Placental epithelial cell (primary cell): ENCODE data around the gene HDDC3. TPM values are rescaled to one million over a fixed set of nuclear protein-coding genes. Genes with fewer than 3 reads are reported as not detected.

ENCODE experiments used
- small RNA-seq: library from RNA; depleted of rRNA; stranded (forward); fragments of <200 nt; gene quantifications from one replicate; pipeline ENCODE3, GENCODE V24; 2012
- total RNA-seq: library from RNA; depleted of rRNA; stranded (reverse); fragments of >200 nt; gene quantifications from 2 replicates; pipeline ENCODE4 v1.2.3, GENCODE V29; 2012

The HDDC3 gene, protein sequence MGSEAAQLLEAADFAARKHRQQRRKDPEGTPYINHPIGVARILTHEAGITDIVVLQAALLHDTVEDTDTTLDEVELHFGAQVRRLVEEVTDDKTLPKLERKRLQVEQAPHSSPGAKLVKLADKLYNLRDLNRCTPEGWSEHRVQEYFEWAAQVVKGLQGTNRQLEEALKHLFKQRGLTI
- 5.9 and 12.8 TPM in 2 replicates for total RNA-seq

DNA sequence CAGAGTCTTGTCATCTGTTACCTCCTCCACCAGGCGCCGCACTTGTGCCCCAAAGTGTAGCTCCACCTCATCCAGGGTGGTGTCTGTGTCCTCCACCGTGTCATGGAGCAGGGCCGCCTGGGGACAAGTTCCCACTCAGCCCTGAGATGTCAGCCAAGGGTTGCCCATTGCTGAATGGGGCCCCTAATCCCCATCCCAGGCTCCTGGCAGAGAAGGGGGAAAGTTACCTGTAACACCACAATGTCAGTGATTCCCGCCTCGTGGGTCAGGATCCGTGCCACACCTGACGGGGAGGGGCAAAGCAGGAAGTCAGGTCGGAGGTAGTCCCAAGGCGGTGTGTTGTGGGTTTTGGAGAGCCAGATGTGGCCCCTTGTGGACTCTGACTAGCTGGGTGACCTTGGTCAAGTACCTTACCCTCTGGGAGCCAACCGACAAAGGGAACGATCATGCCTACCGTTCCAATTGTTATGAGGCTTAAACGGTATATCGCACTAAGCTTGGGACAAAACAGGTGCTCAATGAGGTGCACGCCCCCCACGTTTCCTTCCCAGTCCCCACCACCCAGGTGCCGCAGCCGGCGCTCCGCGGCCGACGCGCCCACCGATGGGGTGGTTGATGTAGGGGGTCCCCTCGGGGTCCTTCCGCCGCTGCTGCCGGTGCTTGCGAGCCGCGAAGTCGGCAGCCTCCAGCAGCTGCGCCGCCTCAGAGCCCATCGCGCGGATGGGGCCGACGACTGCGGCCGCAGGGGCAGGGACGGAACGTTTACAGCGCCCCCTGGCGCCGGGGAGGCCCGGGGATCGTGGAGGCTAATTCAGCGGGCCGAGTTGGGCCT, at the start of gene HDDC3:
Gene HDDC3, minus strand, starts transcription at position 722 of the 832 bp plus-strand sequence. Its CDS starts 9 bp downstream, at position 713.

GRCh38 chr15:90954712-90955623, 22.6 kb upstream of the HDDC3 start, which contains the start of gene RCCD1:
TSS of gene RCCD1 (plus strand) at chr15:90954884. CDS start at chr15:90956735, 1,851 bp downstream.

GRCh38 chr15:90934949-90935751, 2.8 kb upstream of the HDDC3 start, which contains the start of gene UNC45A:
TSS of gene UNC45A (plus strand) at chr15:90935285. CDS start at chr15:90935325, 40 bp downstream.

GRCh38 chr15:90902840-90903732, 29.3 kb downstream of the HDDC3 start, which contains the start of gene MAN2A2:
TSS of gene MAN2A2 (plus strand) at chr15:90903302. CDS start at chr15:90904208, 906 bp downstream.

DNA sequence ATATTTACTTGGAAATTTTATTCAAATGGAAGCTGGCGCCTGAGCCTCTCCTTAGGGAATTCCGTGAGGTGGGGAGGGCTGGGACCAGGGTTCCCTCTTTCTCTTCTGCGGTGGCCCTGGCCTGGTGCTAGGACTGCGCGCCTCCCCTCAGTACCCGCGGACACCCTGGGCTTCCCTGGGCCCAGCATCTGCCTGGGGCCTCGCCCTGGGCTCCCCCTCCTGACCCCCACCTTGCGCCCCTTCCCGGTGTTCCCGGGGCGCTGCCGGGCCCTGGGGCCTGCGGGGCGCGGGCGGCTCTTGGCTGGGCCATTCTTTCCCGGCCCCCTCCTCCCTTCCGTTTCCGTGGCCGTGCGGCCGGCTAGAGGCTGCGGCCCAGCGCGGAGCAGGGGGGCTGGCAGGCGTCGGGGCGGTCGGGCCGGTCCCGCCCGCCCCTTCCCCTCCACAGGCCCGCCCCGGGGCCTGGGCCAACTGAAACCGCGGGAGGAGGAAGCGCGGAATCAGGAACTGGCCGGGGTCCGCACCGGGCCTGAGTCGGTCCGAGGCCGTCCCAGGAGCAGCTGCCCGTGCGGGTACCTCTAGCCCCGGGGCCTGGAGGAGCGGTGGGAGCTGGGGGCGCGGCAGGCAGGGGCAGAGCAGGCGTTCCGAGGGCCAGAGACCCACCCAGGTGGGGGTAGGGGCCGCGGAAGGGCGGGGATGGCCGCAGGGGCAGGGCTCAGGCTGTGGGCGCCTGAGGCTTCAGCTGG, 48.2 kb downstream of the HDDC3 start, which contains the start of gene FES:
Gene FES, plus strand, starts transcription at position 529 of the 743 bp plus-strand sequence. CDS start 542 bp downstream, outside the sequence.

Small RNA genes lying within 50 kb of the gene (small RNA-seq; reads per million reads assigned to genes)
- gene RF00019 = not detected

Other genes starting within 250 kb of the HDDC3 start
- 3.3 and 4.3 TPM in 2 replicates for gene BLM, start 215.2 kb downstream of the HDDC3 start, total RNA-seq
- gene FURIN, start 64.0 kb downstream of the HDDC3 start, total RNA-seq = 43.2 and 80.0 TPM in 2 replicates
- gene FES, start 48.0 kb downstream of the HDDC3 start, total RNA-seq = 19.7 and 40.8 TPM in 2 replicates
- 12.2 and 20.8 TPM in 2 replicates for gene MAN2A2, start 29.2 kb downstream of the HDDC3 start, total RNA-seq
- gene UNC45A, start 2.7 kb upstream of the HDDC3 start, total RNA-seq = 76.6 and 94.1 TPM in 2 replicates
- gene RCCD1, start 22.3 kb upstream of the HDDC3 start, total RNA-seq = 10.2 and 11.3 TPM in 2 replicates
- 18.5 and 37.0 TPM in 2 replicates for gene PRC1, start 62.0 kb upstream of the HDDC3 start, total RNA-seq
- gene VPS33B, start 90.0 kb upstream of the HDDC3 start, total RNA-seq = 10.2 and 15.2 TPM in 2 replicates
- gene SV2B, start 167.7 kb upstream of the HDDC3 start, total RNA-seq = not detected in 2 replicates